Tibial nerve (tissue), 3 donors: Measurements from ENCODE around the gene OR5AK2.
"Not testable (repeated sequence)": the region's sequence is repeated elsewhere in the genome, so short reads cannot be mapped to it uniquely, and the experiment has no call there.

Experiments used
- EP300 ChIP-seq, 2 donors: sonication (generic); formaldehyde crosslinking; IDR thresholded peaks; one replicate each; pipeline ENCODE4 v1.6.1; 2017; ENCODE audit warnings: antibody characterized with exemption in 2 of 2, mild to moderate bottlenecking in 1 of 2
- POLR2A ChIP-seq, 2 donors: fragments of 450-650 bp; IDR thresholded peaks; one replicate each; pipeline ENCODE4 v1.6.1; 2017; ENCODE audit warnings: antibody characterized with exemption in 2 of 2, mild to moderate bottlenecking in 2 of 2, moderate library complexity in 2 of 2

- not testable (repeated sequence) for TF ChIP-seq EP300, POLR2A (IDR thresholded peaks at IDR 0.05)
These were observed 43.2 kb upstream of the OR5AK2 start for GRCh38 chr11:56945526-56945925.
